OCI-LY1 (cell line): ENCODE data around the gene DGKB.

ENCODE experiments used
- H2AFZ ChIP-seq: fragments of 200-600 bp; sonication (generic), shearing (Covaris generic); 2 replicates; pipeline ENCODE4 v1.6.0; 2014; ENCODE audit warnings: antibody characterized with exemption, mild to moderate bottlenecking, low read length
- H3F3A ChIP-seq: fragments of 200-600 bp; sonication (generic), shearing (Covaris generic); 2 replicates; pipeline ENCODE4 v1.6.0; 2014; ENCODE audit warnings: mild to moderate bottlenecking, antibody characterized with exemption, low read length, moderate library complexity; ENCODE audit not compliant: insufficient read depth
- H3K27ac ChIP-seq: fragments of 200-600 bp; sonication (generic); 2 replicates; pipeline ENCODE4 v1.5.1; 2014; ENCODE audit warnings: low read length, mixed run types, mild to moderate bottlenecking, low read depth; ENCODE audit not compliant: poor library complexity, severe bottlenecking
- H3K27me3 ChIP-seq: fragments of 200-600 bp; sonication (generic); 2 replicates; pipeline ENCODE4 v1.6.0; 2014; ENCODE audit warnings: antibody characterized with exemption, mild to moderate bottlenecking, low read length, moderate library complexity; ENCODE audit not compliant: insufficient read depth
- H3K36me3 ChIP-seq: fragments of 200-600 bp; sonication (generic); 2 replicates; pipeline ENCODE4 v1.6.1; 2014; ENCODE audit warnings: mild to moderate bottlenecking, antibody characterized with exemption, low read length, moderate library complexity, mixed read lengths; ENCODE audit not compliant: insufficient read depth
- H3K4me1 ChIP-seq: fragments of 200-600 bp; sonication (generic); 2 replicates; pipeline ENCODE4 v1.5.1; 2014; ENCODE audit warnings: mild to moderate bottlenecking, low read length, moderate library complexity; ENCODE audit not compliant: insufficient read depth, severe bottlenecking
- H3K4me2 ChIP-seq: fragments of 200-600 bp; sonication (generic), shearing (Covaris generic); 2 replicates; pipeline ENCODE4 v1.6.1; 2014; ENCODE audit warnings: low read length
- H3K4me3 ChIP-seq: fragments of 200-600 bp; sonication (generic); 2 replicates; pipeline ENCODE4 v1.5.1; 2014; ENCODE audit warnings: low read length, low read depth, mild to moderate bottlenecking, mixed read lengths; ENCODE audit not compliant: poor library complexity, severe bottlenecking
- H3K79me2 ChIP-seq: fragments of 200-600 bp; shearing (Covaris generic); 2 replicates; pipeline ENCODE4 v1.6.1; 2016; ENCODE audit warnings: mixed run types, low read length, mixed read lengths; ENCODE audit not compliant: insufficient read depth
- H3K9ac ChIP-seq: fragments of 200-600 bp; sonication (generic), shearing (Covaris generic); 2 replicates; pipeline ENCODE4 v1.6.1; 2014; ENCODE audit warnings: mild to moderate bottlenecking, low read length, mixed read lengths
- H3K9me2 ChIP-seq: fragments of 200-600 bp; sonication (generic), shearing (Covaris generic); 2 replicates; pipeline ENCODE4 v1.6.1; 2014; ENCODE audit warnings: low read depth, mild to moderate bottlenecking, low read length, mixed read lengths
- H3K9me3 ChIP-seq: fragments of 200-600 bp; shearing (Covaris generic); 2 replicates; pipeline ENCODE4 v1.6.1; 2014; ENCODE audit warnings: low read length, mixed read lengths
- H4K20me1 ChIP-seq: fragments of 200-600 bp; sonication (generic), shearing (Covaris generic); 2 replicates; pipeline ENCODE4 v1.6.0; 2016; ENCODE audit warnings: mild to moderate bottlenecking, low read length; ENCODE audit not compliant: insufficient read depth
- CTCF ChIP-seq: fragments of 200-600 bp; sonication (generic), shearing (Covaris generic); IDR thresholded peaks from 2 replicates; pipeline ENCODE4 v1.5.1; 2017; ENCODE audit warnings: mild to moderate bottlenecking, antibody characterized with exemption, low read length, moderate library complexity, mixed read lengths
- EZH2 ChIP-seq: fragments of 200-600 bp; sonication (generic), shearing (Covaris generic); IDR thresholded peaks from 2 replicates; pipeline ENCODE4 v1.8.0; 2017; ENCODE audit warnings: borderline replicate concordance, mixed run types, mild to moderate bottlenecking, antibody characterized with exemption, low read length, moderate library complexity, mixed read lengths

Gene DGKB

GRCh38 chr7:14858866-14859265 lies 43.7 kb downstream of the DGKB start:
- Histone ChIP-seq H4K20me1 (no peaks in the 10 kb centered on the region), H3K27ac (no peak overlapping the region), H3K27me3 (no peaks in the 10 kb centered on the region), H3F3A (no peaks in the 10 kb centered on the region), H3K79me2 (no peaks in the 10 kb centered on the region), H2AFZ (no peak overlapping the region), H3K4me1 (no peaks in the 10 kb centered on the region), H3K9me3 (no peaks in the 10 kb centered on the region), H3K36me3 (no peaks in the 10 kb centered on the region), H3K9ac (no peak overlapping the region), H3K4me3 (no peak overlapping the region), H3K9me2 (no peaks in the 10 kb centered on the region), H3K4me2 (no peak overlapping the region)
- TF ChIP-seq CTCF (no peak), EZH2 (no peak)

- Histone ChIP-seq H3K27me3 (no peaks in the 10 kb centered on the region), H4K20me1 (no peaks in the 10 kb centered on the region), H3K4me3 (no peak overlapping the region), H3K9me3 (no peaks in the 10 kb centered on the region), H3K27ac (no peak overlapping the region), H2AFZ (no peak overlapping the region), H3K9ac (no peak overlapping the region), H3F3A (no peaks in the 10 kb centered on the region), H3K79me2 (no peaks in the 10 kb centered on the region), H3K4me1 (no peaks in the 10 kb centered on the region), H3K9me2 (no peaks in the 10 kb centered on the region), H3K36me3 (no peaks in the 10 kb centered on the region), H3K4me2 (no peak overlapping the region)
- TF ChIP-seq EZH2 = no peak
- TF ChIP-seq CTCF = no peak
These were observed 44.1 kb downstream of the DGKB start for GRCh38 chr7:14858410-14858809.

- Histone ChIP-seq H4K20me1 (no peaks in the 10 kb centered on the region), H3K36me3 (no peaks in the 10 kb centered on the region), H2AFZ (no peak overlapping the region), H3K4me2 (no peak overlapping the region), H3K27ac (no peak overlapping the region), H3F3A (no peaks in the 10 kb centered on the region), H3K4me3 (no peak overlapping the region), H3K27me3 (no peaks in the 10 kb centered on the region), H3K9ac (no peak overlapping the region), H3K9me3 (no peaks in the 10 kb centered on the region), H3K4me1 (no peaks in the 10 kb centered on the region), H3K9me2 (no peaks in the 10 kb centered on the region), H3K79me2 (no peaks in the 10 kb centered on the region)
- TF ChIP-seq CTCF (no peak), EZH2 (no peak)
These were observed 47.3 kb downstream of the DGKB start for GRCh38 chr7:14855033-14855794.
